SW480 (cell line): ENCODE data around the gene ADAMTS13.
"Not testable (repeated sequence)": the region's sequence is repeated elsewhere in the genome, so short reads cannot be mapped to it uniquely, and the experiment has no call there.

Experiments used
- DNase-seq: peaks from one replicate; pipeline ENCODE4 v3.0.0-alpha.2; 2016; ENCODE audit warnings: low spot score

ADAMTS13 gene

DNA sequence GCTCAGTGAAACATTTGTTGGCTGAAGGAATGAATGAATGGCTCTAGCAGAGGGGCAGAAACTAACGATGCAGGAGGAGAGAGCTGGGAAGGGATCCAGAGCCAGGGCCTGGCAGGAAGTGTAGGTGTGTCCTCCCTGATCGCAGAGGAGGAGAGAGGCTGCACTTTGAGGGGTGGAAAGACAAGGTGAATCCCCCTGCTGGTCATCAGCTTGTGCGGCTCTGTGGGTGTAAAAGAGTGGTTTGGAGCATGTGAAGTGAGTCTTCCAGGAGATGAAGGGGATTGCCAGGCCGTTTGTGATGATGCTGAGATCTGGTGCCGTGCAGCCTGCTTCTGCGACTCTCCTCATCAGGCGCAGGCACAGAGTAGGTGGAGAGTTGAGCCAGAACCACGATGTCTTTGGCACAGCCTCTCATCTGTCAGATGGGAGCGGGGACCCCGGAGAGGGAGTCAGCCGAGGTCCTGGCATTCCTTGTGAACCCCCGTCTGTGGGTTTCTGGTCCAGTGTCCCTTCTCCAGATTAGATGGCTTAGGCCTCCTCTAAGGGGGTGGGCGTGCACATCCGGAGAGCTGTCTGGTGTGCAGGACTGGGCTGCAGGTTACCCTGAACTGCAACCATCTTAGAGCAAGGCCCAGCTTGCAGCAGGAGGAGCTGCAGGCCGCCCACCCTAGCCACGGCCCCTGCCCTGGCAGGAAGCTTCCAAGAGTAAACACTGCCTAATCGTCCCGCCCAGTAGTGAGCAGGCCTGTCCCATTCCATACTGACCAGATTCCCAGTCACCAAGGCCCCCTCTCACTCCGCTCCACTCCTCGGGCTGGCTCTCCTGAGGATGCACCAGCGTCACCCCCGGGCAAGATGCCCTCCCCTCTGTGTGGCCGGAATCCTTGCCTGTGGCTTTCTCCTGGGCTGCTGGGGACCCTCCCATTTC, at the start of gene ADAMTS13:
Gene ADAMTS13, plus strand, starts transcription at position 753 of the 928 bp plus-strand sequence. Its CDS starts 77 bp downstream, at position 830.
- peak; percentile 36 for DNase-seq

DNA sequence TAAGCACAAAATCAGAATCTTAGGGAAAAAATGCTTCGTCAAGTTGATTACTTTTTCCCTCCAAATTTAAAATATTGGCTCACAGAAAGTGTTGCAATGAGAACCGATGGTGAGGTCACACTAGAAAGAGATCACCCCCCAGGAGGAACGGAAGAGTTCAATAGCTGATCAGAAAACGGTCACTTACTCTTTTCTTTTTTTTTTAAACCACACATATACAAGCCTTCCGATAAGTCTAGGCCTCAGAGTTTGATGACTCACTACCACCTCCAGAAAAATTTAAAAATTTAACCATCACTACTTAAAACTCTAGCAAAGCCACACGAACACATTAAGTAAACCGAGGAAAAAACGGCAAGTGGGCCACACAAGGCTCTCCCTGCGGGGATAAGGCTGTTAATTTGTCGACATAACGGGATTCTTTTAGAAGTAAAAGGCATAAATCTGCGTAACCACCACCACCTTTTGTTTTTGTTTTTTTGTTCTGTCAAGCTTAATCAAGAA, 47.5 kb upstream of the ADAMTS13 start:
- DNase-seq = no peak

DNA sequence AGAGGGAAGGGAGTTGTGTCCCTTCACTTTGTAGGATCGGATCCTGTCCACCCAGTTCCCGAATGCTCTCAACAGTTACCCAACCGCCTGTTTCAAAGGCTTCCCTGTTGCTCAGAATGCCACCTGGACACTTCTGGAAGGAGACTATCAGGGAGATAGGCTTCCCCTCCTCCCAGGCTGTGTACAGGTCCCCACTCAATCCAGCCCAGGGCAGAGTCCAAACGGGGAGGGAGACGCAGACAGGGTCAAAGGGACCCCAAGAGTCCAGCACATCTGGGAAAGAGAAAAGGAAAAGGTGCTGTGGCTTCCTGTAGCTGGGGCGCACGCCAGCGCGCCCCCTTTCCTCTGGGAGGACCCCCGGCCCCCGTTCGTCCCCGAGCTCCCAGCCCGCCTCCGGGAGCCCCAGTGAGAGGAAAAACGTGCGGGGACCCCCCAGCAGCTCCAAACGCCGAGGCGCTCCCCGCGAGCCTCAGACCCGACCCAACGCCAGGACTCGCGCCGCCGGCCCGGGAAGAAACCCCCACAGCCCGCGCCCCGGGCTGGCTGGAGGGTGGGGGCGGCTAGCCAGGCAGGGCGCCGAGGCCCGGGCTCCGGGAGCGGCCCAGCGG, 46.9 kb upstream of the ADAMTS13 start:
- peak; percentile 50 for DNase-seq

DNA sequence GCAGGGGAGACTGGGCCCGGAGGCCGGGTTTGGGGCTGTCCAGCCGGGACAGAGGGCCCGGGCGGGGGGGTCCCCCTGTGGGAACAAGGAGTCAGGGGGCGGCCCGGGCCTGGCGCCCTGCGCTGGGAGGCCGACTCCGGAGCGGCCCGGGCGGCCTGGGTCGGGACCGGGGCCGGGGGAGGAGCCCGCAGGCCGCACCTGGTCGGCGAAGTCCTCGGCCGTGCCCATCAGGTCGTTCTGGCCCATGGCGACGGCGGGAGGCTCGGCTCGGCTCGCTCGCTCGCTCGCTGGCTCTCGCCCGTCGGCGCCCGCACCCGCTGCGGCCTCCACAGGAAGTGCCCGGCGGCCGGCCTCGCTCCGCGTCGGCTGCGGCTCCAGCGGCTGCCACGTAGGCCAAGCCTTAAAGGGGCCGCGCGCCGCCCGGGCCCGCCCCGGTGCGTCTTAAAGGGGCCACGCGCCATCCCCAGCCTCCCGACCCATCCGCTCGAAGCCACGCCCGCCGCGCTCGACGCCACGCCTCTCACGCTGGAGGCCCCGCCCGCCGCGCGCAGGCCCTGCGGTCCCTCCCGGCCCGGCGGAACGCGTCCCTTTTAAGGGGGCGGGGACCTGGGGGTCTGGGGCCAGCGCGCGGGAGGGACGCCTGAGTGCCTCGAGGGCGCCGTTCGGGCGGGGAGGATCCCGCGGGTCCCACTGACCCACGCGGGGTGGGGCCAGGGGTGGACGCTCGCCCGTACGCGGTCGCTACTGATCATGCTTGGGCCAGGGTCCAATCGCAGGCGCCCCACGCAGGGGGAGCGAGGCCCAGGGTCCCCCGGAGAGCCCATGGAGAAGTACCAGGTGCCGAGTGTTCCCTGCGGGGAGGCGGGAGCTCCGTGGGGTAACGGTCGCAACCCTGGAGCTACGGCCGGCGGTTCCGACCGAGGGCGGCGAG, 46.2 kb upstream of the ADAMTS13 start, which contains the start of the genes STKLD1 and SURF4:
Gene STKLD1, plus strand, starts transcription at position 643 of the 931 bp plus-strand sequence. Its CDS starts 108 bp downstream, at position 751.
Gene SURF4, minus strand, starts transcription at position 337 of the 931 bp plus-strand sequence. Its CDS starts 91 bp downstream, at position 246.
- DNase-seq = peak; percentile 92

DNA sequence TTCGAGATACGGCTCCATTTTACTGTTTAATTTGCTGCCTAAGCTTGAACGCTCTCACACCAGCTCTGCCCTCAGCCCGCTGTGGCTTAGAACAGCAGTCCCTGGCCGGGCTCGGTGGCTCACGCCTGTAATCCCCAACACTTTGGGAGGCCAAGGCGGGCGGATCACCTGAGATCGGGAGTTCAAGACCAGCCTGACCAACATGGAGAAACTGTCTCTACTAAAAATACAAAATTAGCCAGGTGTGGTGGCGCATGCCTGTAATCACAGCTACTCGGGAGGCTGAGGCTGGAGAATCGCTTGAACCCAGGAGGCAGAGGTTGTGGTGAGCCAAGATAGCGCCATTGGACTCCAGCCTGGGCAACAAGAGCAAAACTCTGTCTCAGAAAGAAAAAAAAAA, 44.9 kb upstream of the ADAMTS13 start:
- DNase-seq = not testable (repeated sequence)

DNA sequence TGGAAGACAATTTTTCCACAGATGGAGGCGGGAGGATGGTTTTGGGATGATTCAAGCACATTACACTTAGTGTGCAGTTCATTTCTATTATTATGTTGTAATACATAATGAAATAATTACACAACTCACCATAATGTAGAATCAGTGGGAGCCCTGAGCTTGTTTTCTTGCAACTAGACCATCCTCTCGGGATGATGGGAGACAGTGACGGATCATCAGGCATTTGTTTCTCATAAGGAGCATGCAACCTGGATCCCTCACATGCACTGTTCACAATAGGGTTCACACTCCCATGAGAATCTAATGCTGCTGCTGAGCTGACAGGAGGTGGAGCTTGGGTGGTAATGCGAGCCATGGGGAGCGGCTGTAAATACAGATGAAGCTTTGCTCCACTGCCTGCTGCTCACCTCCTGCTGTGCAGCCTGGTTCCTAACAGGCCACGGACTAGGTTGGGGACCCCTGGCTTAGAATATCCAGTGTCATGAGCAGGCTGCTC, 44.4 kb upstream of the ADAMTS13 start:
- peak; percentile 58 for DNase-seq

DNA sequence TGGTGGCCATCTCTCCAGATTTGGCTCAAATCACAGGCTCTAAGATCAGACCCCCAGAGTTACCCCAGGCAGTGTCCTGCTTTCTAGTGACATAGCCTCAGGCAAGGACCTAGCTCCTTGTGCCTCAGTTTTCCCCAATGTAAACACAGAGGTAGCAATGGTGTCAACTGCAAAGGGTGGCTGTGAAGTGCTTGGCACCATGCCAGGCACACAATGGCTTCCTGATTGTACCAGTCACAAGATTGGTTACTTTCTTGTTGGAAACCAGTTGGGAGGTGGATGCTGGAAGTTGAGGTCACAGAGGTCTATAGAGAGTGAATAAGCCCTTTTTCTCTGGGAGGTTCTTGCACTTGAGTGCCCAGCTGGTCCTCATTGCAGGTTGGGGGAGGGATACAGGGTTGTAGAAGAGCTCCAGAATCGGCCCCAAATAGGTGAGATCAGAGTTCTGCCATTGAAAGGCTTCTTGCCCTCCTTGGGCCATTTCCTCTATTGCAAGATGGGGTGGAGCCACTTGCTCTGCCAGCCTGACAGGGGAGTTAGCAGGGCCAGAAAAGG, 43.7 kb upstream of the ADAMTS13 start:
- no peak for DNase-seq

DNA sequence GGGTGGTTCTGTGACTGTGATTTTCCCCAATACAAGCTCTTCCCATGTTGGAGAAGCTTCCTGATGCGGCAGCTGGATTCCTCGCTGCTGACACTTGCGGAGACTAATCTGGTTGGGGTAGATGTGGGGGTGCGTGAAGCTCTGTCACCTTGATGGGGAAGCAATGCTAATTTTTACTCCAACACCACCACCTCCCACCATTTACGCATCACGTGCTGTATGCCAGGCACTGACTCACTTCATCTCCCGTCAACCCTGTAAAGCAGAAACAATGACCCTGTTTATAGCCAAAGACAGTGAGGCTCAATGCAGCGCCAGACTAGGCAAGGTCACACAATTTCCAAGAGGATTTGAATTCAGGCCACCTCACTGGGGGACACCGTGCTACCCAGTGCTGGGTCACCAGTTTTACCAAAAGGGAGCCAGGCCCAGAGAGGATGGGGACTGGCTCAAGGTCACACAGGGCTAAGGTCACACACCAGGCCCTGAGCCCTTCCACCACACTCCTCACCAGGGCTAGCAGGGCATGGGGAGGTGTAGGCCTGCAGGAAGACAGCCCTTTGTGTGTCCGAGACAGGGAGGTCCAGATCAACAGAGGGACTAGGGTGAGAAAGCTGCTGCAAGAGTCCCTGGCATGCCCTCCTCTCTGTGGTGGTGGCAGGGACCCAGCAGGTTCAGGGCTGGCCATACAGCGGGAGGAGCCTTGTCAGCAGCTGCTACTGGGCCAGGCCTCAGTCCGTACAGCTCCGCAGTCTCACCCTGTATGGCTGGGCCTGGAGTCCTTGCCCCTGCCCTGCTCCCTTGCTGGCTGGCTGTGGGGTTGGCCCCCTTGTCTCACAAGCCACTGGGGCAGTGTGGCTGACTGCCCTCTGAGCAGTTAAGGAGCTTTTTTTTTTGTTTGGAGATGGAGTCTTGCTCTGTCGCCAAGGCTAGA, 42.7 kb upstream of the ADAMTS13 start:
- no peak for DNase-seq

DNA sequence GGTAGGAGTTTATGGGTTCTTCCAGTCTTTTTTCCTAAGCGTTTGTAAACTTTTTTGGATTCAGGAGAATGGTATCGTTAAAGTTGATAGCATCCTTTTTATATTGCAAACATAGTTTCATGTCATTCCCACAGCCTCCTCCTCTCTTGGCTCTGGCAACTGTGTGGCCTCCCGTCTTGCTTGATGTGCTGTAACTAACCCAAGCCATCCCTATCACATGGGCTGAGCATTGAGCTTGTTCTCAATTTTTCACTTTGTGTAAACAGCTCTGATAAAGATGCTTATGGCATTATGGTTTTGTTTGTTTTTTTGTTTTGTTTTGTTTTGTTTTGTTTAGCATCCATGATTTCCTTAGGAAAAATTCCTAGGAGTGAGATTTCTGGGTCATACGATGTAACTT, 41.4 kb upstream of the ADAMTS13 start:
- no peak for DNase-seq

DNA sequence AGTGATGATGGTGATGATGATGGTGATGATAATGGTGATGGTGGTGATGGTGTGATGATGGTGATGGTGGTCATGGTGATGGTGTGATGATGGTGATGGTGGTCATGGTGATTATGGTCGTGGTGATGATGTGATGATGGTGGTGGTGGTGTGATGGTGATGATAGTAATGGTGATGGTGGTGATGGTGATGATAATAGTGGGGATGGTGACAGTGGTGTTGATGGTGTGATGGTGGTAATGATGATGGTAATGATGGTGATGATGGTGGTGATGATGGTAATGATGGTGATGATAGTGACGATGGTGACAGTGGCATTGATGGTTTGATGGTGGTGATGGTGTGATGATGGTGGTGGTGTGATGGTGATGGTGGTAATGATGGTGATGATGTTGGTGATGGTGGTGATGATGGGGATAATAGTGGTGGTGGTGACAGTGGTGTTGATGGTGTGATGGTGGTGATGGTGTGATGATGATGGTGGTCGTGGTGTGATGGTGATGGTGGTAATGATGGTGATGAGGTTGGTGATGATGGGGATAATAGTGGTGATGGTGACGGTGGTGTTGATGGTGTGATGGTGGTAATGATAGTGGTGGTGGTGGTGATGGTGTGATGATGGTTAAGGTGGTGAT, 39.5 kb upstream of the ADAMTS13 start:
- DNase-seq = no peak

DNA sequence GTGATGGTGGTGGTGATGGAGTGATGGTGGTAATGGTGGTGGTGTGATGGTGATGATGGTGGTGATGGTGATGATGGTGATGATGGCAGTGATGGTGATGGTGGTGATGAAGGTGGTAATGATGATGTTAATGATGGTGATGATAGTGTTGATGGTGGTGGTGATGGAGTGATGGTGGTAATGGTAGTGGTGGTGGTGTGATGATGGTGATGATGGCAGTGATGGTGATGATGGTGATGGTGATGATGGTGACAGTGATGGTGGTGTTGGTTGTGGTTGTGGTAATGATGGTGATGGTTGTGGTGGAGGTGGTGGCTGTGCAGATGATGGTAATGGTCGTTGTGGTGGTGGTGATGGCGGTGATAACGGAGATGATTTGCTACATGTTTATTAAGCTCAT, 38.7 kb upstream of the ADAMTS13 start:
- no peak for DNase-seq

DNA sequence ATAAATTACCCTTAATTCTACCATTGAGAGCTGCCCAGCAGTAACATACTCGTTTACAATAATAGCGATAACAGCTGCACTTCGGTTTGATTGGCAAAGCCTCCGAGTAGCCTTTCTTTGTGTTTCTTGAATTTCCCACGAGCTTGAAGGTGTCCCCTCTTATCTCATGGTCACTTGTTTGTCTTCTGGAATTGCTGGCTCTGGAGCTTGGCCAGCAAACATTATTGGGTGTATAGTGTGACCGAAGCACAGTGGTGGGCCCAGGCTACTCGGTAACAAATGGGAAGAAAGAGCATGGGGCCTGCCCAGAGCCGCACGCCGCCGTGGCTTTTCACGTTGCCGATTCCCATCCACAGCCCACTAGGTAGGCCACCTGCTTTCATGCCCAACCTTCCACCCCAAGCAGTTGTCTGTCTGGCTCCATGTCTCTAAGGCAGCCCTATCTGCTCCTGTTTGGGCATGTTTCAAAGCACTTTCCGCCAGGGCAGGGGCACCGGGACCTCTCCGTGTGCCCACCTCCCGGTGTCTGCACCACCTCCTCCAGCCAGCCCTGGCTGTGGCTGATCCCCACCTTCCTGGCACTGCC, 37.3 kb upstream of the ADAMTS13 start:
- no peak for DNase-seq

DNA sequence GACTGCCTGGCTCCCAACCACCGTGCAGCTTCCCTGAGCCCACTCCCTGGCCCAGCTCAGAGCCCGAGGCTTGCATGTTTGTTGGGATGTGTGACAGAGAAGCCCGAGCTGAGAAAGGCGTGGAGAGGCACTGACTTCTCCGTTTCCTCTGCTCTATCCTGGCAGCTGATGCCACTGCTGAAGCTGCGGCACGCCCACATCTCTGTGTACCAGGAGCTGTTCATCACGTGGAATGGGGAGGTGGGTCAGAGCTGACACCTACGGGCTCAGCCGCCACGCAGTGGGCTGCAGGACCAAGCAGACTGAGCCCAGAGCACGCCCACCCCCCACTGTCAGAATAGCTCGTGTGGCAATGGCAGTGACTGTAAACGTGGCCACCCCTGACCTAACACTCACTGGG, 36.7 kb upstream of the ADAMTS13 start:
- DNase-seq = no peak

DNA sequence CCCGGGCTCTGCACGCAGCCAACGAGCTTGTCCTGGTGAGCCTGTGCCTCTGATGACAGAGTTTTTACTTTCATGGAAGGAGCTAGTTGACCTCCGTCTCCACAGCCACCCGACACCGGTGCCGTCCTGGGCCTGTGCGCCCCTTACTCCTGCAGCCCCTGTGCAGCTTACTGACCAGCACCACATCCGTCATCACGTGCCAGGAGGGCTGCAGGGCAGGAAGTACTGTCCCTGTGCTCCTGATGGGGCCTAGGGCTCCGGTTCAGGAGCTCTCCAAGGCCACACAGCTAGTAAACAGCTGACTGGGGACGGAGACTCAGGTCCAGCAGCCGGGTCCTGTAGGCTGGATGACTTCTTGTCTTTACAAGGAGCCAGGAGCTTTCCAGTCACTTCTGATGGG, 35.8 kb upstream of the ADAMTS13 start:
- DNase-seq = no peak

DNA sequence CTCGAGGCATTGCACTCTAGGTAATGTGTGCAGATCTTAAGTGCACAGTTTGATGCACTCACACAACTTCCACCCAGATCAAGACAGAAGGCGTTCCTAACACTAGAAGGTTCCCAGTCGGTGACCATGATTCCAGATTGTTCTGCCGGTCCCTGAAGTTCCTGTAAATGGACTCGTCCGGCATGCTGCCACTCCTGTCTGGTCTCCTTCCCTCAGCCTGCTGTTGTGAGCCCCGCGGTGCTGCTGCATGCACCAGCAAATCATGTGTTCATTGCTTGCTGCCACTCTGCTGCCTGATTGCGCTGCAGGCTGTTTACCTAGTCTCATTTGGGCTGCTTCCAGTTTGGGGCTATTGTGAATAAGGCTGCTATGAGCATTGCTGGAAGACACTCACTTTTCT, 34.5 kb upstream of the ADAMTS13 start:
- DNase-seq = no peak

DNA sequence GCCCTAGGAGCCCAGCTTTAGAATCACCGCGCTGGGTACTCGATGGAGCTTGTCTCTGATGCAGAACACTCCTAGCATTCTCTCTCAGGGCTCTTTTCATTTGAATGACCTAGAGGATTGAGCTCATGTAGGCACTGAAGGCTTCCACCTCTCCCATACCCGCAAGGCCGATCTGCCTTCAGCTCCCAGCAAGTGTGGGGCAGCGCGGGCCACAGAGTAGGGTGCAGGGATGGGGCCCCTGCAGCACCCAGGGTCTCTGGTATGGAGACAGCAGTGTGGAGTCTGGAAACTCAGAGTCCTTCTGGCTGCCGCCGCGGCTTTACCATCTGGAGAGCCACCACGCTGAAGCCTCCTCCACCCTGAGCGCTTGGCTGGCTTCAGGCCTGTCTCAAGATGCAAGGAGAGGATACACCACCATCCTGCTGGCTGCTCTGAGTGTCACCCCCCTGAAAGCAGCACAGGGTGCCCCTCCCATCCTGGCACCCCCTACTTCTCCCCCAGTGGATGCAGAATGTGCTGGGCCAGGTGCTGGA, 33.1 kb upstream of the ADAMTS13 start:
- DNase-seq = no peak

DNA sequence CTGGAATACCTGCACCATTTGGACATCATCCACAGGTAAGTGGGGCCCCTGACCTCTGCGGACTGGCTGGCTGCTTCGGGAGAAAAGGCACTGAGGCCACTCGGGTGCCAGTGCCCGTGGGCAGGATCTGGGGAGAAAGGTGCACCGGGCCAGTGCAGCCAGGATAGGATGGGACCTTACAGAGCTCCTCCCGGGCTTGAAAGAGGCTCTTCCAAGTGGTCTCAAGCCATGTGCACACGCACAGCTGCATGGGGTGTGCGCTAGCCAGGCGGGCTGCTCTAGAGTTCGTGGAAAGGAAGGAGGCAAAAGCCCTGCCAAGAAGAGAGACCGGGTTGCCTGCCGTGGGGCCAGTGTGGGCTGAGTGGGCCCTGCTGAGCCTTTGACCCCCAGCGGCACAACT, 32.6 kb upstream of the ADAMTS13 start:
- no peak for DNase-seq

DNA sequence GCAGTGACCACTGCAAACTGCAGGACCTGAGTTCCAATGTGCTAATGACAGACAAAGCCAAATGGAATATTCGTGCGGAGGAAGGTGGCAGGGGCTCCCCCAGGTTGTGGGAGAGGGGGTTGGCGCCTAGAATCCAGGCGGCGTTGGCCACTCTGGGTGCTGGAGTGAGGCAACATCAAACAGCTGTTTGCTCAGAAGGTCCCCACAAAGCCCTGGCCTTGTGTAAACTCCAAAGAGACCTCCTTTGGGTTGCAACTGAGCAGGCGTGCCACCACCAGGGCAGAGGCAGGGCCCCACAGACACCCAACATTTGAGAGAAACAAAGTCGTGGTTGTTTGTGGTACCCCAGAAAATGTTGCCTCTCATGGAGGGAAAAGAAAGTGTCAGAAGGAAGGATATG, 31.5 kb upstream of the ADAMTS13 start:
- DNase-seq = no peak

DNA sequence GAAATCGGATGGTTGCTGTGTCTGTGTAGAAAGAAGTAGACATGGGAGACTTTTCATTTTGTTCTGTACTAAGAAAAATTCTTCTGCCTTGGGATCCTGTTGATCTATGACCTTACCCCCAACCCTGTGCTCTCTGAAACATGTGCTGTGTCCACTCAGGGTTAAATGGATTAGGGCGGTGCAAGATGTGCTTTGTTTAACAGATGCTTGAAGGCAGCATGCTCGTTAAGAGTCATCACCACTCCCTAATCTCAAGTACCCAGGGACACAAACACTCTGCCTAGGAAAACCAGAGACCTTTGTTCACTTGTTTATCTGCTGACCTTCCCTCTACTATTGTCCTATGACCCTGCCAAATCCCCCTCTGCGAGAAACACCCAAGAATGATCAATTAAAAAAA, 30.7 kb upstream of the ADAMTS13 start:
- DNase-seq = not testable (repeated sequence)
